GM12872 (cell line): ENCODE measurements around the gene SIK3.

ENCODE experiments used
- TF ChIP-seq, protein P1 (sequence below): IDR thresholded peaks from 3 replicates; pipeline ENCODE4 v1.5.1; 2011; ENCODE audit warnings: low read depth, mild to moderate bottlenecking, low read length, moderate library complexity; ENCODE audit not compliant: insufficient read depth

The SIK3 gene

DNA sequence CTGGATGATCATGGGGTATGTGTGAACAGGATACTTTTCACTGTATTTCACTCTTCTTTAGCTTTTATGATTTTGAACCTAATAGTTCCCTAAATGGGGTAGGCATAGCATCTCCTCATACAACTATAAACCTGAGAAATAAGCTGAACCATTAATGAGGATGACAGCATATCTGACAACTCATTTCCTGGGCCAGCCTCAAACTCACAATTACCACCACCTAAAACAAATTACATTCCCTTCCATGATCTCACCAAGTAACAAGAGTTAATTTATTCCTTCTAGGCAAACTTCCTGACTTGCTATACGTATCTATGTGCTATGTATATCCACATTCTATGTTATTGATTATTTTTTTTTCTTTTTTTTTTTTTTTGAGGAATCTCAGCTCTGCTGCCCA is 23.0 kb downstream of the SIK3 start:
- TF ChIP-seq, protein P1, sequence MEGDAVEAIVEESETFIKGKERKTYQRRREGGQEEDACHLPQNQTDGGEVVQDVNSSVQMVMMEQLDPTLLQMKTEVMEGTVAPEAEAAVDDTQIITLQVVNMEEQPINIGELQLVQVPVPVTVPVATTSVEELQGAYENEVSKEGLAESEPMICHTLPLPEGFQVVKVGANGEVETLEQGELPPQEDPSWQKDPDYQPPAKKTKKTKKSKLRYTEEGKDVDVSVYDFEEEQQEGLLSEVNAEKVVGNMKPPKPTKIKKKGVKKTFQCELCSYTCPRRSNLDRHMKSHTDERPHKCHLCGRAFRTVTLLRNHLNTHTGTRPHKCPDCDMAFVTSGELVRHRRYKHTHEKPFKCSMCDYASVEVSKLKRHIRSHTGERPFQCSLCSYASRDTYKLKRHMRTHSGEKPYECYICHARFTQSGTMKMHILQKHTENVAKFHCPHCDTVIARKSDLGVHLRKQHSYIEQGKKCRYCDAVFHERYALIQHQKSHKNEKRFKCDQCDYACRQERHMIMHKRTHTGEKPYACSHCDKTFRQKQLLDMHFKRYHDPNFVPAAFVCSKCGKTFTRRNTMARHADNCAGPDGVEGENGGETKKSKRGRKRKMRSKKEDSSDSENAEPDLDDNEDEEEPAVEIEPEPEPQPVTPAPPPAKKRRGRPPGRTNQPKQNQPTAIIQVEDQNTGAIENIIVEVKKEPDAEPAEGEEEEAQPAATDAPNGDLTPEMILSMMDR = no peak

DNA sequence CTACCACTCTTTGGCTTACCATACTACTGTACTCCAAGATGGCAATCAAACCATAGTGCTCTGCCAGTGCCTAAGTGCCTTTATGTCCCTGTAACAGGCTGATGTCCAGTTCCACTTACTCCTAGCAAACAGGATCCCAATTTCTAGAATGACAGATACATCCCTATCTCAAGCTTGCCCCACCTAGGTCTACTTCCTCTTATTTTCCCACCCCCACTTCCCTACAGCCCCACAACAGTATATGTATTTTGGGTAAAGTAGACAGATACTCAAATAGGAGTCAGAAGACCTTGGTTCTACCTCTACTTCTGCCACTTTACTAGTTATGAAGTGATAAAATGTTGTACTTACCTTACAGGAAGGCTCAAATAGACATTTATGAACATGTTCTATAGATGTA is 24.1 kb downstream of the SIK3 start:
- TF ChIP-seq, protein P1 = no peak

DNA sequence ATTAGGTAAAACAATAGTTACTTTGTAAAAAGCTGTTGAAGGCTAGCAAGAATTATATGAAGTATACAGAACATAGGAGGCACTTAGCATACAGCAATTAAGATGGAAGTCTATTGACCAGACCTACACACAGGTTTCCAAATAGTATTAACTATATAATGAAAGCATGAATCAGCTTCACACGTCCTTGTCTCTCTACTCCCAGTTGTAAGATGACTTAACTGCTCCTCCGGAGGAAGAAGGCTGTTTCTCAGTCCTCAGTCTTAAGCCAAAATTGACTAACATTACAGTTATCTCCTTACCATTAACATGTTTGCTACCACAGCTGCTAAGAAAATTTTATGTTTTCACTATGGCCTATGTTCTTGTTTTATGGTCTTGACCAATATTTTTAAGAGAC is 24.7 kb downstream of the SIK3 start:
- TF ChIP-seq, protein P1 = no peak

DNA sequence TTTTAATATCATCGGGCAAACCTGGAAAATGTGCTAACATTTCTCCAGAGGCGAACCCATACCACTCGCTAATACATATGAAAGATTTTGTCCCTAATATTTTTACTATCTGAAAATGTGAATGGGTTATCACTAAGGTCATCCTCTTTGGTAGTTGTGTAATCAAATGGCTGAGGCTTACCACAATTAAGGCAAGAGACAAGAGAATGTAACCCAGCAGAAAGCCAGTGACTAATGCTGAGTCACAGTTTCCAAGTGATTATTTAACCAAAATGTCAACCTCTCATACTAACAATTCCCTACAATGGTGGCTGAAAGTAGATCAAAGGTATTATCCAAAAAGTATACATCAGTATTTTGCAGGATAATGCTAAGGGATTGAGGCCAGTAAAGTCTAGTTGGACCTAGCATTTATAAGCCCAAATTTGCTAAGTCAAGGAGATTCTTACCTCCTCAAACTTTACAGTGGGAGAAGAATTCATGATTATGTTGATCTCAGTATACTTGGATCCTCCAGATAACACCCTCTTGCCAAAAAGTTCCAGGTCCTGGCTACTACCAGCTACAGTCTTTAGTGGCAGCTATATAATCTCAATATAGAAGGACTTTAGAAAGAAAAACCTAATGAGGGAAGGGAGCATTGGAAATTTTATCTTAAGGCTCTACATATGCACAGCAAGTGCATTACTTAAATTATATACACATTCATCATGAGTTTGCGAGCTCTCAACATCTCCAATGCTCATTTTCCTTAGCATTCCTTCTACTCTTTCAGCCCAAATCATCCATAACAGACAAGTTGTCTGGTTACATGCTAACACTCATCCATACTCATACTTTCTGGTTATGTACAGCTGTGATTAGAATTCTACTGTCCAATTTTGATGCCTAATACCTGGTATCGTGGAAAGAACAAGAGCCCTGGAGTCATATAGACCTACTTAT is 25.4 kb downstream of the SIK3 start:
- TF ChIP-seq, protein P1 = no peak

GRCh38 chr11:117071344-117071787 is 26.9 kb downstream of the SIK3 start:
- TF ChIP-seq, protein P1 = no peak

DNA sequence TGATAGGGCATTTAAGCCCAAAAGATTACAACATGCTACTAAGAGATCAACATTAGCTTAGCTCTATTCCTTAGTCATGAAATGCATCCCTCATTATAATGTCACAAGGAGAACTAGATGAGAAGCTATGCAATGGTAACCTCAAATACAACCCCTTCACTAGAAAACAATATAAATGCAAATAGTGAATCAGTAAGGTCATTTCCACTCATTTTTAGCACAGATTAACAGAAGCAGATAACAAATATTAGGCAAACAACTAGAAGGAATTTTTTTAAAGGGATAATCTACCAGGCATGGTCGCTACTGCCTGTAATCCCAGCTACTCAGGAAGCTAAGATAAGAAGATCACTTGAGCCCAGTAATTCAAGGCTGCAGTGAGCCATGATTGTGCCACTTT is 28.2 kb downstream of the SIK3 start:
- TF ChIP-seq, protein P1 = no peak

DNA sequence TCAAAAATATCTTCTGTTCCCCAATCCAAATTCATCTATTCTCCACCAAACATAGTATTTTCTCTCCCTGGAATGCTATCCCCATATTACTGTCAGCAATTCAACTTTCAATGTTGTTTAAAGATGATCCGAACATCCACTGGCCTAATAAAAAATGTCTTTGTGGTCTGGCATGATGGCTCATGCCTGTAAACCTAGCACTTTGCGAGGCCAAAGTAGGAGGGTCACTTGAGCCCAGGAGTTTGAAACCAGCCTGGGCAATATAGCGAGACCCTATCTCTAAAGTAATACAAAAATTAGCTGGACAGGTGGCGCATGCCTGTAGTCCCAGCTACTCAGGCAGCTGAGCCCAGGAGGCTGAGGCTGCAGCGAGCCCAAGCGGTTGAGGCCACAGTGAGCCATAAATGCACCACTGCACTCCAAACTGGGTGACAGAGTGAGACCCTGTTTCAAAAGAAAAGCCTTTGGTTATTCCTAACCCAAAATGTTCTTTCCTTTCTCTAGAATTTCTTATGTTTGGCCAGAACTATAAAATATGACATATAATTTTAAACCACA is 29.8 kb downstream of the SIK3 start:
- TF ChIP-seq, protein P1 = no peak
